ENCODE measurements around the gene NABP1.

NABP1 gene

DNA sequence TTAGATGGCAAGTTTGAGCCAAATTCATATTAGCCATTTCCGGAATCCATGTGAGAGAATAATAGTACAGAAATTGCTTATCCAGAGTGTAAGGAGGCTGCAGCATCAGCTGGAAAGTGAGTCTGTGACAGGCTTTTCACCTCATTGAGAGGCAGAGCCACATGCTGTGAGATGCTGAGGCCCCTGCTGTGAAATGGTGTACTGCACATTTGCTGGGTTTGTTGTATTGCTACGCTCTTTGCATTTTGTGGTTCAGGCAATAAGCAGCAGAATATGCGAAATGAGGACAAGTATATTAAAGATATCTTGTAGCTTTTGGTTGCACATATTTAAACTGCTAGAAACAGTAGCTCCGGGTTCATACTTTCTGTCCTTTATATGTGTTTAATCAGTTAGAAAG, 37.0 kb downstream of the NABP1 start:
- ChIA-PET POLR2A (no interaction called here), CTCF (interaction anchor here (1.1 to 2.0 kb wide), 7 partner anchors 9 to 159 kb away, joined by 3 to 10 read pairs (median 5); no protein-coding TSS in a partner anchor)
- no peak for TF ChIP-seq CTCF (IDR thresholded peaks at IDR 0.05; ENCODE audit: control extremely low read depth, extremely low read depth, low read depth, missing control alignments)
- DNase-seq (ENCODE audit: extremely low spot score): no peak

DNA sequence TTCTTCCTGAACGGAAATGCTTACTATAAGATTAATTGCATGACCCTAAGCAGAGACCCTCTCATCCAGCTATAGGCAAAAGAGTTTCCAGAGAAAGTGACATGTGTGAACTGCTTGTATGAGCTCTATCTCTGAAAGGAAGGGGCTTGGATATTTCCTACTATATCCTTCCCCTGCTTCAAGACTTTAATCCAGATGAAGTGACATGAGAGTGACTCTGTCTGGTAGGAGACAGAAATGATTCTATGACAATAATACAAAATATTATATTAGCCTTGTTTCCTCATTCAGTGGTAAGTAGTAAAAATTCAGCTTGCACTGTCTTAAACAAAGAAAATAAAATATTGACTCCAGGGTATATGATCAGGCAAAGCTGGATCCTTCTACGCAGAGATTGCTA, 37.5 kb downstream of the NABP1 start:
- no peak for DNase-seq (ENCODE audit: extremely low spot score)
- CTCF ChIA-PET: interaction anchor here (1.1 to 2.0 kb wide), 8 partner anchors 9 to 160 kb away, joined by 3 to 10 read pairs (median 4); no protein-coding TSS in a partner anchor
- POLR2A ChIA-PET: no interaction called here
- no peak for TF ChIP-seq CTCF (IDR thresholded peaks at IDR 0.05; ENCODE audit: control extremely low read depth, extremely low read depth, low read depth, missing control alignments)

GRCh38 chr2:191719261-191719660, 41.3 kb downstream of the NABP1 start:
- ChIA-PET POLR2A (no interaction called here), CTCF (interaction anchor here (1.5 kb wide), 1 partner anchor 8 kb away, joined by 4 read pairs; no protein-coding TSS in a partner anchor)
- no peak for TF ChIP-seq CTCF (IDR thresholded peaks at IDR 0.05; ENCODE audit: control extremely low read depth, extremely low read depth, low read depth, missing control alignments)
- DNase-seq (ENCODE audit: extremely low spot score): no peak

DNA sequence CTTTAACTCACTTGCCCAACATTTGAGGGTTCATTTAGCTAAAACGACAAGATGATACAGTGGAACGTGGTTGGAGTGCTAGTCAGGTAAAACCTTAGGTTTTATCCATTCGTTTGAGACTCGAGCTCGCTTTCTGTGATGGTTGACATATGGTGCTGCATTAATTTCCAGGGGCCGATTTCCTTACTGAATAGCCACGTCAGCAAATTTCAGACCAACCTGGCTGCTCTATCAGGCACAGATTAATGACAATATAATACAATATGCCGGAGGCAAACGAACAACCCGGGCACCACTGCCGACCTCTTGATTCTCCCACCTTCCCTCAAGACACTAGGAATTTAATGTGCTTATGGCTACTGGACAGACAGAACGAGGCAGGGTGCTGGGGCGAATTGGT, 42.0 kb downstream of the NABP1 start:
- DNase-seq (ENCODE audit: extremely low spot score): no peak
- TF ChIP-seq CTCF (IDR thresholded peaks at IDR 0.05; ENCODE audit: control extremely low read depth, extremely low read depth, low read depth, missing control alignments): no peak
- POLR2A ChIA-PET: no interaction called here
- CTCF ChIA-PET: interaction anchor here (1.5 kb wide), 1 partner anchor 8 kb away, joined by 4 read pairs; no protein-coding TSS in a partner anchor

DNA sequence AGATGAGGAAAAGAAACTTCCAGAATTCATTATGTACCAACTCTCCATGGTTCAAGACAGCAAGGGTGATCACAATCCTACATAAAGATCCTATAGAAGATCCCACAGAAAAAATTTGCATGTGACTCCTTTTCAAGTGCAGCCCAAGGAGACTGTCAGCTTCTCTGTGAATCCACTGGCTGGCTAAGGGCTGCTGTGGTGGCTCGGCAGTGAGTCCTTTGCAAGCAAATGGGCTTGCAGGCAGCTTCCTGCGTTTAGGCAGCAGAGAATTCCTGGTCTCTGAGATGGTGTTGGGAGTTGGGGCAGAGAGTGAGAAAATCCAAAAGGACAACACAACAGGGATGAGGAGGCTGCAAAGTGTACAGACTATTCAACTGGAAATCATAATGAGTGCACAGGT, 43.4 kb downstream of the NABP1 start:
- CTCF ChIA-PET: no interaction called here
- DNase-seq (ENCODE audit: extremely low spot score): no peak
- POLR2A ChIA-PET: no interaction called here
- TF ChIP-seq CTCF (IDR thresholded peaks at IDR 0.05; ENCODE audit: control extremely low read depth, extremely low read depth, low read depth, missing control alignments): no peak

- no peak for DNase-seq (ENCODE audit: extremely low spot score)
- no peak for TF ChIP-seq CTCF (IDR thresholded peaks at IDR 0.05; ENCODE audit: control extremely low read depth, extremely low read depth, low read depth, missing control alignments)
- CTCF ChIA-PET: interaction anchor here (0.9 to 2.8 kb wide), 5 partner anchors 9 to 33 kb away, joined by 3 to 10 read pairs (median 4); no protein-coding TSS in a partner anchor
- POLR2A ChIA-PET: no interaction called here
Measured at GRCh38 chr2:191724015-191724414, 46.1 kb downstream of the NABP1 start.
